Peyer's patch (tissue), 4 donors: Measurements from ENCODE around the gene XRCC1. TPM values are rescaled to one million over a fixed set of nuclear protein-coding genes. Genes with fewer than 3 reads are reported as not detected.
"Not testable (repeated sequence)": the region's sequence is repeated elsewhere in the genome, so short reads cannot be mapped to it uniquely, and the experiment has no call there.

Experiments used
- DNase-seq, 3 donors: peaks; one replicate each; pipeline ENCODE4 v3.0.0-alpha.2; 2017 to 2019
- H3K27ac ChIP-seq, 4 donors: fragments of 200-600 bp; sonication (generic); one replicate each; pipeline ENCODE4 v1.5.1; 2016 to 2019
- H3K27me3 ChIP-seq, 2 donors: fragments of 200-600 bp; sonication (generic); one replicate each; pipeline ENCODE4 v1.5.1; 2019
- H3K36me3 ChIP-seq, 3 donors: fragments of 200-600 bp; sonication (generic); one replicate each; pipeline ENCODE4 v1.5.1; 2016 to 2019
- H3K4me1 ChIP-seq, 4 donors: fragments of 200-600 bp; sonication (generic); one replicate each; pipeline ENCODE4 v1.5.1; 2016 to 2019
- H3K4me3 ChIP-seq, 4 donors: fragments of 200-600 bp; sonication (generic); 1 replicate in 3 of 4; 2 replicates in 1 of 4; pipeline ENCODE4 v1.5.1; 2016 to 2019; ENCODE audit warnings: mild to moderate bottlenecking in 1 of 4
- H3K9me3 ChIP-seq, 4 donors: fragments of 200-600 bp; sonication (generic); one replicate each; pipeline ENCODE4 v1.5.1; 2016 to 2019; ENCODE audit warnings: mild to moderate bottlenecking in 1 of 4
- CTCF ChIP-seq, 6 experiments: fragments of 450-650 bp in 4 of 6; fragments of 200-600 bp in 2 of 6; sonication (generic) in 1 of 6; IDR thresholded peaks; one replicate each; pipeline ENCODE4 v1.5.1; 2017 to 2019; ENCODE audit warnings: antibody characterized with exemption in 6 of 6, mild to moderate bottlenecking in 3 of 6, moderate library complexity in 1 of 6
- POLR2A ChIP-seq, 2 donors: fragments of 450-650 bp; IDR thresholded peaks; one replicate each; pipeline ENCODE4 v1.5.1; 2017; ENCODE audit warnings: antibody characterized with exemption in 2 of 2, mild to moderate bottlenecking in 2 of 2, moderate library complexity in 2 of 2
- total RNA-seq, 4 donors: library from RNA; depleted of rRNA; stranded (reverse); fragments of >200 nt; gene quantifications; one replicate each; pipeline ENCODE4 v1.1.0, GENCODE V29; 2016

The XRCC1 gene
- total RNA-seq, 4 donors from 2014 or later: 18.4 to 49.5 (median 22.2) TPM

GRCh38 chr19:43552616-43553015 is 22.7 kb downstream of the XRCC1 start:
- H3K27ac ChIP-seq: no peak overlapping the region
- no peaks in the 10 kb centered on the region for H3K9me3 ChIP-seq
- H3K27me3 ChIP-seq: no peaks in the 10 kb centered on the region
- H3K4me1 ChIP-seq: no peaks in the 10 kb centered on the region
- peaks cover 0 to 64% (median 0%) of the 10 kb centered on the region in 3 donors for H3K36me3 ChIP-seq
- TF ChIP-seq POLR2A (IDR thresholded peaks at IDR 0.05): no peak
- no peak for TF ChIP-seq CTCF (IDR thresholded peaks at IDR 0.05)
- H3K4me3 ChIP-seq: no peak overlapping the region
- no peak for DNase-seq

- Histone ChIP-seq H3K27ac (no peak overlapping the region), H3K36me3 (peaks cover 0 to 64% (median 0%) of the 10 kb centered on the region in 3 donors), H3K4me1 (no peaks in the 10 kb centered on the region), H3K4me3 (no peak overlapping the region), H3K27me3 (no peaks in the 10 kb centered on the region), H3K9me3 (no peaks in the 10 kb centered on the region)
- DNase-seq: no peak
- TF ChIP-seq POLR2A (IDR thresholded peaks at IDR 0.05) (no peak), CTCF (IDR thresholded peaks at IDR 0.05) (no peak)
Measured at GRCh38 chr19:43552198-43552450, 23.2 kb downstream of the XRCC1 start.

GRCh38 chr19:43551399-43552197 is 23.7 kb downstream of the XRCC1 start:
- H3K4me3 ChIP-seq: no peak overlapping the region
- H3K27ac ChIP-seq: no peak overlapping the region
- H3K36me3 ChIP-seq: peaks cover 0 to 64% (median 0%) of the 10 kb centered on the region in 3 donors
- no peak for DNase-seq
- no peaks in the 10 kb centered on the region for H3K9me3 ChIP-seq
- no peaks in the 10 kb centered on the region for H3K27me3 ChIP-seq
- TF ChIP-seq CTCF (IDR thresholded peaks at IDR 0.05) (no peak), POLR2A (IDR thresholded peaks at IDR 0.05) (no peak)
- H3K4me1 ChIP-seq: no peaks in the 10 kb centered on the region

- Histone ChIP-seq H3K27ac (no peak overlapping the region), H3K4me1 (no peaks in the 10 kb centered on the region), H3K9me3 (no peaks in the 10 kb centered on the region), H3K4me3 (no peak overlapping the region), H3K36me3 (peaks cover 0 to 67% (median 0%) of the 10 kb centered on the region in 3 donors), H3K27me3 (no peaks in the 10 kb centered on the region)
- DNase-seq: no peak
- TF ChIP-seq CTCF (IDR thresholded peaks at IDR 0.05) (no peak), POLR2A (IDR thresholded peaks at IDR 0.05) (no peak)
Measured at GRCh38 chr19:43548706-43549105, 26.6 kb downstream of the XRCC1 start.

GRCh38 chr19:43547926-43548325 is 27.4 kb downstream of the XRCC1 start:
- H3K4me1 ChIP-seq, DNase-seq, H3K27me3 ChIP-seq, H3K4me3 ChIP-seq, H3K27ac ChIP-seq, H3K9me3 ChIP-seq: not testable (repeated sequence)
- H3K36me3 ChIP-seq: peaks cover 0 to 67% (median 0%) of the 10 kb centered on the region in 3 donors

GRCh38 chr19:43546581-43546980 is 28.7 kb downstream of the XRCC1 start:
- no peak overlapping the region for H3K27ac ChIP-seq
- no peaks in the 10 kb centered on the region for H3K4me1 ChIP-seq
- H3K36me3 ChIP-seq: peaks cover 0 to 67% (median 0%) of the 10 kb centered on the region in 3 donors
- H3K9me3 ChIP-seq: no peaks in the 10 kb centered on the region
- no peak overlapping the region for H3K4me3 ChIP-seq
- no peak for DNase-seq
- H3K27me3 ChIP-seq: no peaks in the 10 kb centered on the region
- no peak for TF ChIP-seq CTCF (IDR thresholded peaks at IDR 0.05)
- no peak for TF ChIP-seq POLR2A (IDR thresholded peaks at IDR 0.05)
